ENCODE measurements around the gene TTLL11. TPM values are rescaled to one million over a fixed set of nuclear protein-coding genes. Genes with fewer than 3 reads are reported as not detected.

The TTLL11 gene
- total RNA-seq, 1 experiment from 2014 or later: 1.5 TPM

DNA sequence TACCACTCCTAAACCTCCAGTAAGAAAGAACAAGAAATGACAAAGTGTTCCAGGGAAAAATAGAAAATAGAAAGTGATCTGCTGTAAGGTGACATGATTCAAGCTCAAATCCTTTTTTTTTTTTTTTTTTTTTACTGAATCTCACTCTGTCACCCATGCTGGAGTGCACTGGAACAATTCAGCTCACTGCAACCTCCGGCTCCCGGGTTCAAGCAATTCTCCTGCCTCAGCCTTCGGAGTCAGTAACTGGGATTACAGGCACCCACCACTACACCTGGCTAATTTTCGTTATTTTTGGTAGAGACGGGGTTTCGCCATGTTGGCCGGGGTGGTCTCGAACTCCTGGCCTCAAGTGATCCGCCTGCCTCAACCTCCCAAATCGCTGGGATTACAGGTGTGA is 35.9 kb downstream of the TTLL11 start:
- Histone ChIP-seq H3K56ac (ENCODE audit: insufficient read length, low read depth, low read length) (no peak overlapping the region), H2AFZ (ENCODE audit: low read length) (no peak overlapping the region), H2BK5ac (ENCODE audit: insufficient read length, low read length) (no peak overlapping the region), H2AK5ac (ENCODE audit: insufficient read length, low read length) (no peak overlapping the region), H3T11ph (ENCODE audit: low read length) (no peak overlapping the region), H2BK15ac (ENCODE audit: low read depth, low read length) (no peak overlapping the region), H2BK120ac (ENCODE audit: low read depth, low read length, poor library complexity, severe bottlenecking) (no peak overlapping the region), H3K9me3 (ENCODE audit: control insufficient read depth, low read depth, low read length) (no peaks in the 10 kb centered on the region), H4K5ac (ENCODE audit: insufficient read length, low read depth, low read length) (no peak overlapping the region), H3K27ac (ENCODE audit: insufficient read length, low read depth, low read length) (no peak overlapping the region), H4K8ac (replicated peaks; ENCODE audit: insufficient read length, low read depth, low read length) (no peak overlapping the region), H3K79me2 (ENCODE audit: insufficient read depth, low read length) (no peaks in the 10 kb centered on the region), H4K91ac (ENCODE audit: insufficient read length, low read depth, low read length) (no peak overlapping the region), H3K14ac (ENCODE audit: insufficient read depth, low read length) (no peak overlapping the region), H2BK12ac (ENCODE audit: insufficient read length, low read depth, low read length) (no peak overlapping the region), H3K4me2 (ENCODE audit: insufficient read depth, insufficient read length, low read length) (no peak overlapping the region), H3K18ac (ENCODE audit: insufficient read length, low read depth, low read length) (no peak overlapping the region), H3K27me3 (ENCODE audit: insufficient read depth, low read length) (no peaks in the 10 kb centered on the region), H3K9ac (ENCODE audit: extremely low read depth, insufficient read length, low read length) (no peak overlapping the region), H4K20me1 (ENCODE audit: control insufficient read depth, insufficient read depth, insufficient read length) (no peaks in the 10 kb centered on the region), H3K79me1 (ENCODE audit: insufficient read depth, low read depth, low read length, poor library complexity, severe bottlenecking) (no peaks in the 10 kb centered on the region), H3K4ac (ENCODE audit: low read depth, low read length) (no peak overlapping the region), H3K23me2 (ENCODE audit: insufficient read length, low read depth, low read length, poor library complexity, severe bottlenecking) (no peaks in the 10 kb centered on the region), H3K23ac (ENCODE audit: insufficient read length, low read depth, low read length) (no peak overlapping the region), H3K4me1 (ENCODE audit: insufficient read depth, low read length) (no peaks in the 10 kb centered on the region), H2BK20ac (ENCODE audit: low read depth, low read length, poor library complexity, severe bottlenecking) (no peak overlapping the region)
- no peak overlapping the region for H3K4me3 Mint-ChIP-seq
- H3K4me1 Mint-ChIP-seq: peaks cover 4 to 5% of the 10 kb centered on the region in 2 experiments; a peak in 1 of 4 replicates
- WGBS (ENCODE audit: extremely low coverage, insufficient read length, low lambda C conversion rate): no CpG with 5 or more reads among the region's 10 CpGs
- no peaks in the 10 kb centered on the region for H3K36me3 Mint-ChIP-seq (ENCODE audit: insufficient read depth in 1 of 3, low read depth in 3 of 3)
- H3K27me3 Mint-ChIP-seq (ENCODE audit: low read depth): peaks cover 12% of the 10 kb centered on the region
- DNase-seq: no peak
- H3K27ac Mint-ChIP-seq: no peak overlapping the region
- TF ChIP-seq CTCF (conservative IDR thresholded peaks at IDR 0.05): no peak
- no peaks in the 10 kb centered on the region for H3K9me3 Mint-ChIP-seq

All from H9 (cell line).